SKM-1 treated with dmso at 0.1 percent for 144 hours (cell line): ENCODE measurements around the gene KLRC1.
"Not testable (repeated sequence)": the region's sequence is repeated elsewhere in the genome, so short reads cannot be mapped to it uniquely, and the experiment has no call there.

Experiments used
- DNase-seq: peaks from one replicate; lab custom pipeline; 2025; ENCODE audit not compliant: unreplicated experiment; lab: John Stamatoyannopoulos, UW

KLRC1 gene

GRCh38 chr12:10453156-10453555 lies at the start of gene KLRC1:
Gene KLRC1 (minus strand): TSS chr12:10453377. CDS start chr12:10451156, 2,221 bp downstream.
- no peak for DNase-seq

DNA sequence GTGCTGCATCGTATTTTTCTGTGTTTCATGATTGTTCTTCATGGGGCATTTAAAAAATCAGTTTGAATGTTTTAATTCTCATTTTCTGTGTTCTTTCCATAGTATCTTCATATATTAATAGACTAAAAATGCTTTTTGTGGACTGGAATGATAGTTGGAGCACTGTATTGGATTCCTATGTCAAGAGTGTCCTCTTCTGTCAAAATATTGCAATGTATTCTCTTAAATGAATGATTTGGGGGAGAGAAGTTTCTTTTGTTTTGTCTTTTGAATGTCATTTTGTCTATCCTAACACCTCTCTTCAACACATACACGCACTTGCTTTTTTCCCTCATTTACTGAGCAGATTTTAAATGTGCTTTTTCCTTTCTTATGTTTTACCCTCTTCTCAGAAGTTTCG lies 47.9 kb upstream of the KLRC1 start:
- no peak for DNase-seq

- DNase-seq, result no peak
Observed at GRCh38 chr12:10498042-10498441, 44.9 kb upstream of the KLRC1 start.

- DNase-seq, result no peak
Observed at GRCh38 chr12:10497602-10498001, 44.4 kb upstream of the KLRC1 start.

DNA sequence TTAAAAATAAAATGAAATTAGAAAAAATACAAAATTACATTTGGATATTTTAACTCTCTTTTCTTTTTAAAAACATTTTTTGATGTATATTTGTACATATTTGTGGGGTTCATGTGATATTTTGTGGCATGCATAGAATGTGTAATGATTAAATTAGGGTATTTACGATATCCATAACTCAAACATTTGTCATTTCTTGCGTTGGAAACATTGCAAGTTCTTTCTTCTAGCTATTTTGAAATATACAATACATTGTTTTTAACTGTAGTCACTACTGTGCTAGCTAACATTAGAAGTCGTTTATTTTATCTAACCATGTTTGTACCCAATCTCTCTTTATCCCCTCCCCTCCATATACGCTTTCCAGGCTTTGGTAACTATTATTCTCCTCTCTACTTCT lies 38.6 kb upstream of the KLRC1 start:
- DNase-seq, result no peak

- DNase-seq, result not testable (repeated sequence)
Observed at GRCh38 chr12:10487328-10487727, 34.2 kb upstream of the KLRC1 start.

DNA sequence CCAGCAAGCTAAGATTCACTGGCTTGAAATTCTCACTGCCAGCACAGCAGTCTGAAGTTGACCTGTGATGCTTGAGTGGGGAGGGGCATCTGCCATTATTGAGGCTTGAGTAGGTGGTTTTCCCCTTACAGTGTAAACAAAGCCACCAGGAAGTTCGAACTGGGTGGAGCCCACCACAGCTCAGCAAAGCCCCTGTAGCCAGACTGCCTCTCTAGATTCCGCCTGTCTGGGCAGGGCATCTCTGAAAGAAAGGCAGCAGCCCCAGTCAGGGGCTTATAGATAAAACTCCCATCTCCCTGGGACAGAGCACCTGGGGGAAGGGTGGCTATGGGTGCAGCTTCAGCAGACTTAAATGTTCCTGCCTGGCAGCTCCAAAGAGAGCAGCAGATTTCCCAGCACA lies 28.7 kb upstream of the KLRC1 start:
- not testable (repeated sequence) for DNase-seq

DNA sequence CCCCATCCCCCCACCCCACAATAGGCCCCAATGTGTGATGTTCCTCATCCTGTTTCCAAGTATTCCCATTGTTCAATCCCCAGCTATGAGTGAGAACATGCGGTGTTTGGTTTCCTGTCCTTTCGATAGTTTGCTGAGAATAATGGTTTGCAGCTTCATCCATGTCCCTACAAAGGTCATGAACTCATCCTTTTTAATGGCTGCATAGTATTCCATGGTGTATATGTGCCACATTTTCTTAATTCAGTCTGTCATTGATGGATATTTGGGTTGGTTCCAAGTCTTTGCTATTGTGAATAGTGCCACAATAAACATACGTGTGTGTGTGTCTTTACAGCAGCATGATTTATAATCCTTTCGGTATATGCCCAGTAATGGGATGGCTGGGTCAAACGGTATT lies 19.6 kb upstream of the KLRC1 start:
- DNase-seq, result not testable (repeated sequence)

DNA sequence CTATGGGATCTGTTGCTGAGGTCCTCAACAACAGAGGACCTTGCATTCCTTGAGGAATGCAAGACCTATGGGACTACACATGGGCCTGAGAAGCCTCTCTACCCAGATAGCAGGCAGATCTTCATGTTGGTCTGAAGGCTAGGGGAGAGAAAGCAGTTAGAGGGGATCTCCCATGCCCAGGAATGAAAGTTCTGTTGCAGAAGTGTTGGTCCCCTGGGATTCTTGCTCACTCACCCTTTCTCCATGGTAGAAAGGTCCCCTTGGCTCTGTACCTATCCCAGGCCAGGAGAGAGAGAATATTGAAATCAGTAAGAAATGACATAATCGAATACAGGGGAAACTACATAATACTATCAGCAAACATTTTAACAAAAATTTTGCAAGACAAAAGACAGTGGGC lies 16.5 kb upstream of the KLRC1 start:
- no peak for DNase-seq

DNA sequence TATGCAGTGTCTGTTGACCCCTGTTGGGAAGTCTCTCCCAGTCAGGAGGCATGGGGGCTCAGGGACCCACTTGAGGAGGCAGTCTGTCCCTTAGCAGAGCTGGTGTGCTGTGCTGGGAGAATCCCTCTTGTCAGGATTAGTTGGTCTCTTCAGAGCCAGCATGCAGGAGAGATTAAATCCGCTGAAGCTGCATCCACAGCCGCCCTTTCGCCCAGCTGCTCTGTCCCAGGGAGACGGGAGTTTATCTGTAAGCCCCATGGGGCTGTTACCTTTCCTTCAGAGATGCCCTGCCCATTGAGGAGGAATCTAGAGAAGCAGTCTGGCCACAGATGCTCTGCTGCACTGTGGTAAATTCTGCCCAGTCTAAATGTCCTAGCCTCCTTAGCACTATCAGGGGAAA lies 13.1 kb upstream of the KLRC1 start:
- DNase-seq, result no peak

- no peak for DNase-seq
Observed at GRCh38 chr12:10457760-10458159, 4.6 kb upstream of the KLRC1 start.

DNA sequence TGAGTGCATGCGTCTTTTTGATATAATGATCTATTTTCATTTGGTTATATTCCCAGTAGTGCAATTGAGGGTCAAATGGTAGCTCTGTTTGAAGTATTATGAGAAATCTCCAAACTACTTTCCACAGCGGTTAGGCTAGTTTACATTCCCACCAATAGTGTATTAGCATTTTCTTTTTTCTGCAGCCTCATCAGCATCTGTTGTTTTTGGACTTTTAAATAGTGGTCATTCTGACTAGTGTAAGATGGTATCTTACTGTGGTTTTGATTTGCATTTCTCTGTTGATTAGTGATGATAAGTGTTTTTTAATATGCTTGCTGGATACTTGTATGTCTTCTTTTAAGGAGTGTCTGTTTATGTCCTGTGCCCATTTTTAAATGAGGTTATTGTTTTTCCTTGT lies 3.7 kb upstream of the KLRC1 start:
- no peak for DNase-seq

DNA sequence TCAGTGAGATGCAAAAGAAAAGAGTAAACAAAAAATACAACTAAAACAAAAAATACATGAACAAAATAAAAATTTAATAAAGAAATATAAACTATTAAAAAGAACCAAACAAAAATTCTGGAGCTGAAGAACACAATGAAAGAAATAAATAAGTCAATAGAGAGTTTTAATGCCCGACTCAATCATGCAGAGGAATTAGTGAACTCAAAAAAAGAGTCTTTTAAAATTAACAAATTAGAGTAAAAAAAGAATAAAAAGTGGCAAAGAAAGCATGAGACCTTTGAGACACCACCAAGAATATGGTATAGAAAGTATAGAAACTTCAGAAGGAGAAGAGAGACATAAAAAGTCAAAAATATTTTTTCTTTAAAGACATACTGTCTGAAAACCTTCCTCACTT lies 2.6 kb upstream of the KLRC1 start:
- DNase-seq, result no peak

- no peak for DNase-seq
Observed at GRCh38 chr12:10454531-10454930, 1.4 kb upstream of the KLRC1 start.

GRCh38 chr12:10448236-10448635 lies 4.9 kb downstream of the KLRC1 start:
- no peak for DNase-seq

- not testable (repeated sequence) for DNase-seq
Observed at GRCh38 chr12:10446052-10446451, 7.1 kb downstream of the KLRC1 start.

DNA sequence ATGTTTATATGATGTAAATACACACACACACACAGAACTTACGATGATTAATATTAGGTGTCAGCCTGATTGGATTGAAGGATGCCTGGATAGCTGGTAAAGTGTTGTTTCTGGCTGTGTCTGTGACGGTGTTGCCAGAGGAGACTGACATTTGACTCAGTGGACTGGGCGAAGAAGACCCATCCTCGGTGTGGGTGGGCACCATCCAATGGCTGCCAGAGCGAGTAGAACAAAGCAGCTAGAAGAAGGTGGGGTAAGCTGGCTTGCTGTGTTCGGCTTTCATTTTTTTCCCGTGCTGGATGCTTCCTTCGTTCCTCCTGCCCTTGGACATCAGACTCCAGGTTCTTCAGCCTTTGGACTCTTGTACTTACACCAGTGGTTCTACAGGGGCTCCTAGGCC lies 12.0 kb downstream of the KLRC1 start:
- DNase-seq, result not testable (repeated sequence)

- DNase-seq, result not testable (repeated sequence)
Observed at GRCh38 chr12:10439608-10440274, 13.4 kb downstream of the KLRC1 start.

DNA sequence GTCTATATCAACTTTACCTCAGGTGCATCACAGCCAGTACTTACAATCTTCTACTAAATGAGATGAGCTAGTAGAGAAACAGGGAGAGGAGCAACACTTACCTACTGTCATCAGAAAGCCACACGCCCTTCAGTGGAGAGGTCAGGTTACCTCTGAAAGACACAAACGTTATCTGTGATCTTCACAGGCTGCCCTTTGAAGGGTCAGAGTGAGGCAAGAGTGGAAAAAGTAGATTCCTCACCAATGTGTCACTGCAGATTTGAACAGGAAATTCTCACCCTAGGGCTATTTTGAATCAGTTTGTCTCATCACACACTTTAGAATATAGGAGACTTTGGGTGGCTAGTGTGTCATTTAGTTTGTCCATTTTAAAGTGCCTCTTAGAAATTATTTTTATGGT lies 15.6 kb downstream of the KLRC1 start:
- DNase-seq, result not testable (repeated sequence)

DNA sequence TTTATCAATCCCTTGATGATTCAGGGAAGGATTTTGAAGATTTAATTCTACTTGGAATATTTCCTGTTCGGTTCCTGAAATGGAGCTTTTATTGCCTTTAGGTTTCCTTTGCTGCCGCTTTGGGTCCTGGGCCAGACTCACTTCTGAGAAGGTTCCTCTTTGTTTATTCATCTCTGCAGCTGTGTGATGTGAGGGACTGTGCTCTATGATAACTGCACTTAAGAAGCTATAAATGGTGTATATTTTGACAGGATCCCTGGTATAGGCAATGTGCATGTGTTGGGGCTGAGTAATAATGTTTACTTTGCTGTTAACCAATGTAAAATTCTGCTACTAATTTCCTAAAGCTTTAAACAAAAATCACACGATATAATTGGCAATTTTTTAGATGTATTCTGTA lies 17.4 kb downstream of the KLRC1 start, which contains the start of gene KLRC2:
Gene KLRC2, minus strand, starts transcription at position 195 of the 400 bp plus-strand sequence. Its CDS starts 24 bp downstream, at position 171.
- not testable (repeated sequence) for DNase-seq

GRCh38 chr12:10430623-10431022 lies 22.6 kb downstream of the KLRC1 start:
- DNase-seq, result not testable (repeated sequence)

DNA sequence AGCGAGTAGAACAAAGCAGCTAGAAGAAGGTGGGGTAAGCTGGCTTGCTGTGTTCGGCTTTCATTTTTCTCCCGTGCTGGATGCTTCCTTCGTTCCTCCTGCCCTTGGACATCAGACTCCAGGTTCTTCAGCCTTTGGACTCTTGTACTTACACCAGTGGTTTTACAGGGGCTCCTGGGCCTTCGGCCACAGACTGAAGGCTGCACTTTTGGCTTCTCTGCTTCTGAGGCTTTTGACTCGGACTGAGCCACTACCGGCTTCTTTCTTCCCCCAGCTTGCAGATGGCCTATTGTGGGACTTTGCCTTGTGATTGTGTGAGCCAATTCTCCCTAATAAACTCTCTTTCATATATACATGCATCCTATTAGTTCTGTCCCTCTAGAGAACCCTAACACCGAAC lies 27.2 kb downstream of the KLRC1 start:
- not testable (repeated sequence) for DNase-seq

DNA sequence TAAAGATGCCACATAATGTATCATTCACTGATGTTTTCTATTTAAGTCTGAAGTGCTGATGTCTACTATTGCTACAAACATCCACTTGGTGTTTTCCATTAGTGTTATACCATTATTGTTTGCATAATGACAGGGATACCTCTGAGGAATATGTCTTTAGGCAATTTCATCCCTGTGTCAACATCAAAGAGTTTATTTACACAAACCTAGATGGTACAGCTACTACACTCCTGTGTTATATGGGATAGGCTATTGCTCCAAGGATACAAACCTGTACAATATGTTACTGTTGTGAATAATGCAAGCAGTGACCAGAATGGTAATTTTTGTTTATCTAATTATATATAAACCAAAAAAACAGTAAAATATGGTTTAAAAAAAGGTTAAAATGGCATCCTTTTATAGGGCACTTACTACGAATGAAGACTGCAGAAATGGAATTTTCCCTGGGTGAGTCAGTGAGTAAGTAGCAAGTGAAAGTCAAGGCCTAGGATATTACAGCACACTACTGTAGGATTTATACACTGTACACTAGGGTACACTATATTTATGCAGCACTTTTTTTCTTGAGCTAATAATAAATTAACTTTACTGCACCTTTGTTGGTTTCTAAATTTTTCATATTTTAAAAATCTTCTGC lies 28.8 kb downstream of the KLRC1 start:
- not testable (repeated sequence) for DNase-seq
